GM12878 (cell line): ENCODE data around the gene RSPH1. TPM values are rescaled to one million over a fixed set of nuclear protein-coding genes. Genes with fewer than 3 reads are reported as not detected.

Experiments used
- ATAC-seq: fragments of 200-7000 bp; cut with Tn5 transposase; 3 replicates; pipeline ENCODE4 v1.9.1; 2020; ENCODE audit warnings: mild to moderate bottlenecking, moderate library complexity
- BruUV-seq: library from RNA; stranded (reverse); fragments of 400-500 nt; replicated peaks from 2 replicates; lab custom pipeline; 2021; lab: Mats Ljungman, UMichigan
- CTCF ChIA-PET: fragments of 300-600 bp; sonication (Branson Sonifier 250); formaldehyde crosslinking; extraction: SDS; loops from one replicate; lab custom pipeline; 2021; ENCODE audit warnings: inconsistent platforms; lab: Yijun Ruan, JAX
- POLR2A ChIA-PET: fragments of 350-600 bp; formaldehyde crosslinking; extraction: SDS; loops from one replicate; lab custom pipeline; 2021; ENCODE audit warnings: inconsistent platforms; lab: Charles Lee
- RAD21 ChIA-PET: fragments of 300-600 bp; sonication (Branson Sonifier 250); formaldehyde crosslinking; loops from one replicate; lab custom pipeline; 2023; ENCODE audit warnings: antibody characterized with exemption; ENCODE audit not compliant: unreplicated experiment; lab: Charles Lee
- SMC1A ChIA-PET: fragments of 300-600 bp; sonication (Branson Sonifier 250); formaldehyde crosslinking; loops from one replicate; lab custom pipeline; 2023; ENCODE audit not compliant: unreplicated experiment, uncharacterized antibody; lab: Charles Lee
- DNase-seq: peaks from one replicate; pipeline ENCODE4 v3.0.0-alpha.2; 2011; ENCODE audit warnings: low read depth, low spot score
- FAIRE-seq: peaks from 3 replicates; lab custom pipeline; 2011; peaks lifted over from hg19 to GRCh38; lab: Jason Lieb, UNC
- H2AFZ ChIP-seq: 2 replicates; pipeline ENCODE4 v1.6.0; 2011; ENCODE audit warnings: low read depth, low read length, control low read depth; ENCODE audit not compliant: control insufficient read depth
- H3K27ac ChIP-seq: 2 replicates; pipeline ENCODE4 v1.5.1; 2011; ENCODE audit warnings: control low read depth; ENCODE audit not compliant: control insufficient read depth, insufficient read depth
- H3K27me3 ChIP-seq, 2 experiments: replicated peaks in 1 of 2; 2 replicates each; pipeline versions ENCODE4 v1.6.0 to v1.6.1; 2011; ENCODE audit warnings: low read length in 1 of 2; ENCODE audit not compliant: control insufficient read depth in 2 of 2, insufficient read depth in 2 of 2
- H3K36me3 ChIP-seq, 2 experiments: 2 replicates each; pipeline ENCODE4 v1.5.1; 2011; ENCODE audit warnings: low read length in 1 of 2; ENCODE audit not compliant: control insufficient read depth in 2 of 2, insufficient read depth in 2 of 2
- H3K4me1 ChIP-seq: 2 replicates; pipeline ENCODE4 v1.6.1; 2011; ENCODE audit warnings: mild to moderate bottlenecking, low read length, moderate library complexity, mixed read lengths; ENCODE audit not compliant: control insufficient read depth, insufficient read depth
- H3K4me2 ChIP-seq: 2 replicates; pipeline ENCODE4 v1.6.0; 2011; ENCODE audit warnings: control low read depth; ENCODE audit not compliant: control insufficient read depth, insufficient read depth
- H3K4me3 ChIP-seq: fragments of 200-600 bp; sonication (generic); 2 replicates; pipeline ENCODE4 v1.5.1; 2016
- H3K79me2 ChIP-seq: 2 replicates; pipeline ENCODE4 v1.6.0; 2011; ENCODE audit warnings: low read length; ENCODE audit not compliant: control insufficient read depth, insufficient read depth
- H3K9ac ChIP-seq: 2 replicates; pipeline ENCODE4 v1.8.0; 2011; ENCODE audit warnings: low read length, control low read depth, mixed read lengths; ENCODE audit not compliant: control insufficient read depth, insufficient read depth
- H3K9me3 ChIP-seq: replicated peaks from 3 replicates; pipeline ENCODE4 v1.5.1; 2011; ENCODE audit warnings: mild to moderate bottlenecking, low read length; ENCODE audit not compliant: control insufficient read depth, insufficient read depth
- H4K20me1 ChIP-seq: 2 replicates; pipeline ENCODE4 v1.6.0; 2011; ENCODE audit not compliant: control insufficient read depth, insufficient read depth
- BACH1 ChIP-seq: fragments of 450-650 bp; IDR thresholded peaks from 2 replicates; pipeline ENCODE4 v1.6.1; 2017; ENCODE audit warnings: mild to moderate bottlenecking, borderline replicate concordance
- CBX3 ChIP-seq: fragments of 200-600 bp; sonication (generic); IDR thresholded peaks from 2 replicates; pipeline ENCODE4 v1.6.1; 2016; ENCODE audit warnings: low read depth, borderline replicate concordance
- EED ChIP-seq: sonication (generic); IDR thresholded peaks from 2 replicates; pipeline ENCODE4 v1.6.1; 2016; ENCODE audit warnings: antibody characterized with exemption, low read depth
- FOXK2 ChIP-seq: fragments of 450-650 bp; IDR thresholded peaks from 2 replicates; pipeline ENCODE4 v1.6.1; 2017; ENCODE audit warnings: mild to moderate bottlenecking, moderate library complexity
- JUNB ChIP-seq: IDR thresholded peaks from 2 replicates; pipeline ENCODE4 v1.6.1; 2016; ENCODE audit warnings: antibody characterized with exemption, mild to moderate bottlenecking
- LARP7 ChIP-seq: fragments of 450-650 bp; IDR thresholded peaks from 2 replicates; pipeline ENCODE4 v1.6.1; 2017; ENCODE audit warnings: mild to moderate bottlenecking
- NR2C1 ChIP-seq: fragments of 450-650 bp; IDR thresholded peaks from 2 replicates; pipeline ENCODE4 v1.6.1; 2017; ENCODE audit warnings: antibody characterized with exemption, mild to moderate bottlenecking, moderate library complexity
- NRF1 ChIP-seq: conservative IDR thresholded peaks from 2 replicates; pipeline ENCODE4 v1.6.1; 2011; ENCODE audit warnings: mild to moderate bottlenecking, low read depth, low read length, improper control_type of control experiment
- SPI1 ChIP-seq: IDR thresholded peaks from 2 replicates; pipeline ENCODE4 v1.6.1; 2011; ENCODE audit warnings: low read depth, mild to moderate bottlenecking, low read length, moderate library complexity, borderline replicate concordance; ENCODE audit not compliant: insufficient read depth
- ZSCAN29 ChIP-seq: fragments of 450-650 bp; IDR thresholded peaks from 2 replicates; pipeline ENCODE4 v1.6.1; 2017; ENCODE audit warnings: mild to moderate bottlenecking, moderate library complexity
- in situ Hi-C: fragments of 300-500 bp; cut with MboI; formaldehyde crosslinking; loops from 9 replicates; pipeline ENCODE4 v1.14.3; 2018; ENCODE audit warnings: mixed read lengths
- intact Hi-C: fragments of 100-400 bp; cut with micrococcal nuclease; formaldehyde crosslinking; loops from one replicate; pipeline ENCODE4 v1.14.2; 2022; ENCODE audit not compliant: unreplicated experiment
- polyA plus RNA-seq, 11 experiments: library from polyadenylated mRNA; depleted of rRNA in 4 of 11; unstranded in 6 of 11; stranded (reverse) in 5 of 11; fragments of >200 nt; fragmentation: Nextera tagmentation in 4 of 11; fragmentation: Illumina TruSeq in 1 of 11; extraction: Ambion mirVana in 4 of 11; extraction: Trizol in 1 of 11; gene quantifications; 1 replicate in 1 of 11; 2 replicates in 10 of 11; pipeline versions ENCODE4 v1.2.1 to v1.2.3, GENCODE V29; 2011 to 2016; ENCODE audit warnings: inconsistent platforms in 2 of 11, missing spikeins in 2 of 11, low read depth in 1 of 11
- total RNA-seq, 4 experiments: library from RNA; depleted of rRNA in 3 of 4; stranded (reverse); fragments of >200 nt in 3 of 4; fragmentation: Illumina TruSeq in 1 of 4; extraction: Trizol in 1 of 4; gene quantifications; 2 replicates each; pipeline versions ENCODE4 v1.2.1 to v1.2.3, GENCODE V29; 2013 to 2021

RSPH1 gene
- total and polyA plus RNA-seq, 10 of the 15 experiments (the other 5 are each of a cell fraction or from before 2014, with no cell fraction given) = 0.11 to 1.4 (median 0.38) TPM

GRCh38 chr21:42435833-42436232, 60.2 kb downstream of the RSPH1 start:
- Histone ChIP-seq H3K36me3 (no peaks in the 10 kb centered on the region), H3K27me3 (no peaks in the 10 kb centered on the region), H3K9me3 (peaks cover 6% of the 10 kb centered on the region), H2AFZ (no peak overlapping the region), H3K79me2 (no peaks in the 10 kb centered on the region), H3K4me1 (peaks cover 14% of the 10 kb centered on the region), H4K20me1 (no peaks in the 10 kb centered on the region)
- no peak for DNase-seq
- FAIRE-seq = no peak
- ATAC-seq = no peak
- intact Hi-C loops (no loop called here), in situ Hi-C loops (no loop called here)
- POLR2A ChIA-PET = interaction anchor here (1.9 to 2.6 kb wide), 2 partner anchors 9 to 14 kb away, joined by 6 to 8 read pairs; no protein-coding TSS in a partner anchor
- TF ChIP-seq BACH1 = no peak
- TF ChIP-seq JUNB = no peak
- TF ChIP-seq EED = no peak
- TF ChIP-seq CBX3 = no peak
- TF ChIP-seq FOXK2 = no peak
- no peak for TF ChIP-seq ZSCAN29
- TF ChIP-seq NRF1 = no peak
- TF ChIP-seq NR2C1 = no peak
- TF ChIP-seq SPI1 = no peak
- TF ChIP-seq LARP7 = no peak
- TF ChIP-seq, all 136 proteins: peak for 0
- SMC1A ChIA-PET = interaction anchor here (1.2 to 8.6 kb wide), 4 partner anchors 12 to 125 kb away, joined by 3 to 68 read pairs (median 6); no protein-coding TSS in a partner anchor
- CTCF ChIA-PET = interaction anchor here (1.0 to 1.7 kb wide), 2 partner anchors 9 to 13 kb away, joined by 3 to 4 read pairs; no protein-coding TSS in a partner anchor
- H3K4me2 ChIP-seq = no peak overlapping the region
- no peak overlapping the region for H3K4me3 ChIP-seq
- RAD21 ChIA-PET = interaction anchor here (1.6 kb wide), 1 partner anchor 12 kb away, joined by 3 read pairs; no protein-coding TSS in a partner anchor
- no peak overlapping the region for H3K27ac ChIP-seq
- no TSS peak for BruUV-seq
- H3K9ac ChIP-seq = no peak overlapping the region
